Hepatocyte (in vitro differentiated cells): Measurements from ENCODE around the gene CILP2. TPM values are rescaled to one million over a fixed set of nuclear protein-coding genes. Genes with fewer than 3 reads are reported as not detected.

Experiments used
- DNase-seq: peaks from one replicate; pipeline ENCODE4 v3.0.0-alpha.2; 2016; ENCODE audit warnings: low spot score
- H2AFZ ChIP-seq: fragments of 200-600 bp; sonication (generic); 2 replicates; pipeline ENCODE4 v1.6.0; 2016; ENCODE audit warnings: antibody characterized with exemption, mild to moderate bottlenecking
- H3K27ac ChIP-seq: fragments of 200-600 bp; sonication (generic); 2 replicates; pipeline ENCODE4 v1.5.1; 2016; ENCODE audit warnings: mild to moderate bottlenecking
- H3K27me3 ChIP-seq: fragments of 200-600 bp; sonication (generic); 2 replicates; pipeline ENCODE4 v1.6.1; 2016
- H3K36me3 ChIP-seq: fragments of 200-600 bp; sonication (generic); replicated peaks from 2 replicates; pipeline ENCODE4 v1.5.1; 2016; ENCODE audit warnings: low read depth; ENCODE audit not compliant: insufficient read depth
- H3K4me1 ChIP-seq: fragments of 200-600 bp; sonication (generic); 2 replicates; pipeline ENCODE4 v1.5.1; 2016; ENCODE audit warnings: mild to moderate bottlenecking, moderate library complexity; ENCODE audit not compliant: insufficient read depth
- H3K4me2 ChIP-seq: fragments of 200-600 bp; sonication (generic); 2 replicates; pipeline ENCODE4 v1.6.0; 2016
- H3K4me3 ChIP-seq: fragments of 200-600 bp; sonication (generic); 2 replicates; pipeline ENCODE4 v1.5.1; 2016; ENCODE audit warnings: mild to moderate bottlenecking
- H3K79me2 ChIP-seq: fragments of 200-600 bp; sonication (generic); 2 replicates; pipeline ENCODE4 v1.6.0; 2017; ENCODE audit warnings: mild to moderate bottlenecking
- H3K9me2 ChIP-seq: fragments of 200-600 bp; sonication (generic); replicated peaks from 2 replicates; pipeline ENCODE4 v1.6.0; 2017; ENCODE audit warnings: mild to moderate bottlenecking; ENCODE audit not compliant: insufficient read depth
- H3K9me3 ChIP-seq: fragments of 200-600 bp; sonication (generic); 2 replicates; pipeline ENCODE4 v1.5.1; 2016; ENCODE audit warnings: low read depth, mild to moderate bottlenecking
- H4K20me1 ChIP-seq: fragments of 200-600 bp; sonication (generic); 2 replicates; pipeline ENCODE4 v1.6.0; 2016; ENCODE audit warnings: mild to moderate bottlenecking; ENCODE audit not compliant: insufficient read depth, poor library complexity, severe bottlenecking
- EZH2 ChIP-seq: fragments of 200-600 bp; sonication (generic); IDR thresholded peaks from 2 replicates; pipeline ENCODE4 v1.6.1; 2016; ENCODE audit warnings: antibody characterized with exemption, mild to moderate bottlenecking, borderline replicate concordance
- EZH2phosphoT487 ChIP-seq: fragments of 200-600 bp; sonication (generic); IDR thresholded peaks from one replicate; pipeline ENCODE4 v1.6.1; 2018; ENCODE audit warnings: antibody characterized with exemption, mild to moderate bottlenecking, low read depth, moderate library complexity; ENCODE audit not compliant: unreplicated experiment, severe bottlenecking
- WGBS: methylation state at CpG from one replicate; pipeline ENCODE4 v1.1.6; 2016; ENCODE audit warnings: low lambda C conversion rate; ENCODE audit errors: missing lambda C conversion rate; 5-methylcytosine and 5-hydroxymethylcytosine counted together
- polyA plus RNA-seq: library from polyadenylated mRNA; unstranded; fragments of >200 nt; fragmentation: Nextera tagmentation; extraction: Ambion mirVana; gene quantifications from 2 replicates; pipeline ENCODE4 v1.2.1, GENCODE V29; 2016
- total RNA-seq: library from RNA; depleted of rRNA; stranded (reverse); fragments of >200 nt; gene quantifications from 2 replicates; pipeline ENCODE4 v1.2.3, GENCODE V29; 2014
- TF ChIP-seq, protein P1 (sequence below): fragments of 200-600 bp; sonication (generic); IDR thresholded peaks from 2 replicates; pipeline ENCODE4 v1.5.1; 2016; ENCODE audit warnings: antibody characterized with exemption, mild to moderate bottlenecking; ENCODE audit not compliant: poor library complexity

The CILP2 gene
- total and polyA plus RNA-seq, 2 experiments from 2014 or later, result 5.7 to 16.5 TPM

GRCh38 chr19:19527674-19528625 lies 10.1 kb upstream of the CILP2 start:
- DNase-seq, result no peak
- 96% methylated on average over 25 of the region's 27 CpGs for WGBS
- TF ChIP-seq EZH2phosphoT487 (no peak), EZH2 (no peak)
- TF ChIP-seq, protein P1, sequence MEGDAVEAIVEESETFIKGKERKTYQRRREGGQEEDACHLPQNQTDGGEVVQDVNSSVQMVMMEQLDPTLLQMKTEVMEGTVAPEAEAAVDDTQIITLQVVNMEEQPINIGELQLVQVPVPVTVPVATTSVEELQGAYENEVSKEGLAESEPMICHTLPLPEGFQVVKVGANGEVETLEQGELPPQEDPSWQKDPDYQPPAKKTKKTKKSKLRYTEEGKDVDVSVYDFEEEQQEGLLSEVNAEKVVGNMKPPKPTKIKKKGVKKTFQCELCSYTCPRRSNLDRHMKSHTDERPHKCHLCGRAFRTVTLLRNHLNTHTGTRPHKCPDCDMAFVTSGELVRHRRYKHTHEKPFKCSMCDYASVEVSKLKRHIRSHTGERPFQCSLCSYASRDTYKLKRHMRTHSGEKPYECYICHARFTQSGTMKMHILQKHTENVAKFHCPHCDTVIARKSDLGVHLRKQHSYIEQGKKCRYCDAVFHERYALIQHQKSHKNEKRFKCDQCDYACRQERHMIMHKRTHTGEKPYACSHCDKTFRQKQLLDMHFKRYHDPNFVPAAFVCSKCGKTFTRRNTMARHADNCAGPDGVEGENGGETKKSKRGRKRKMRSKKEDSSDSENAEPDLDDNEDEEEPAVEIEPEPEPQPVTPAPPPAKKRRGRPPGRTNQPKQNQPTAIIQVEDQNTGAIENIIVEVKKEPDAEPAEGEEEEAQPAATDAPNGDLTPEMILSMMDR, result no peak
- Histone ChIP-seq H3K9me3 (no peaks in the 10 kb centered on the region), H3K9me2 (no peaks in the 10 kb centered on the region), H3K4me1 (no peaks in the 10 kb centered on the region), H4K20me1 (peaks cover 17% of the 10 kb centered on the region), H2AFZ (no peak overlapping the region), H3K27ac (no peak overlapping the region), H3K79me2 (peaks cover 22% of the 10 kb centered on the region), H3K27me3 (no peaks in the 10 kb centered on the region), H3K4me3 (no peak overlapping the region), H3K4me2 (no peak overlapping the region), H3K36me3 (no peaks in the 10 kb centered on the region)

- no peaks in the 10 kb centered on the region for H3K36me3 ChIP-seq
- WGBS, result 87% methylated on average over 23 of the region's 50 CpGs
Measured at GRCh38 chr19:19528721-19529490, 9.2 kb upstream of the CILP2 start, which contains the start of gene YJEFN3. TSS of gene YJEFN3 (plus strand) at chr19:19528911. CDS start at chr19:19528933, 22 bp downstream.

GRCh38 chr19:19529783-19530422 lies 8.2 kb upstream of the CILP2 start:
- DNase-seq, result no peak
- H2AFZ ChIP-seq, result no peak overlapping the region
- H3K9me3 ChIP-seq, result no peaks in the 10 kb centered on the region
- H3K9me2 ChIP-seq, result no peaks in the 10 kb centered on the region
- no peaks in the 10 kb centered on the region for H3K36me3 ChIP-seq
- H3K79me2 ChIP-seq, result peaks cover 3% of the 10 kb centered on the region
- peaks cover 3% of the 10 kb centered on the region for H4K20me1 ChIP-seq
- no peak overlapping the region for H3K4me3 ChIP-seq
- H3K4me2 ChIP-seq, result no peak overlapping the region
- H3K27me3 ChIP-seq, result no peaks in the 10 kb centered on the region
- peaks cover 9% of the 10 kb centered on the region for H3K4me1 ChIP-seq
- TF ChIP-seq EZH2, result no peak
- TF ChIP-seq, protein P1, result no peak
- TF ChIP-seq EZH2phosphoT487, result no peak
- H3K27ac ChIP-seq, result no peak overlapping the region
- 83% methylated on average over 9 of the region's 11 CpGs for WGBS

More at GRCh38 chr19:19528721-19529490, 9.2 kb upstream of the CILP2 start, which contains the start of gene YJEFN3:
- Histone ChIP-seq H3K79me2 (peaks cover 12% of the 10 kb centered on the region), H3K4me3 (no peak within 1 kb of the TSS), H3K4me2 (no peak within 1 kb of the TSS), H4K20me1 (peaks cover 12% of the 10 kb centered on the region), H3K9me3 (no peaks in the 10 kb centered on the region), H2AFZ (no peak within 1 kb of the TSS), H3K27me3 (no peaks in the 10 kb centered on the region), H3K4me1 (peaks cover 4% of the 10 kb centered on the region), H3K9me2 (no peaks in the 10 kb centered on the region), H3K27ac (no peak within 1 kb of the TSS)
- DNase-seq, result no peak
- TF ChIP-seq EZH2phosphoT487 (no peak), EZH2 (no peak)
- TF ChIP-seq, protein P1, result no peak
